Liver (tissue), 2 donors: ENCODE results near the gene DNMT1.

Experiments
- FOXA2 ChIP-seq: IDR thresholded peaks from 2 replicates; pipeline ENCODE4 v1.6.1; 2016; ENCODE audit warnings: antibody characterized with exemption
- JUND ChIP-seq, 2 donors: IDR thresholded peaks; 2 replicates each; pipeline ENCODE4 v1.6.1; 2016; ENCODE audit warnings: antibody characterized with exemption in 2 of 2
- YY1 ChIP-seq: IDR thresholded peaks from 2 replicates; pipeline ENCODE4 v1.6.1; 2016; ENCODE audit warnings: antibody characterized with exemption, mild to moderate bottlenecking
- donor health status: healthy.

DNA sequence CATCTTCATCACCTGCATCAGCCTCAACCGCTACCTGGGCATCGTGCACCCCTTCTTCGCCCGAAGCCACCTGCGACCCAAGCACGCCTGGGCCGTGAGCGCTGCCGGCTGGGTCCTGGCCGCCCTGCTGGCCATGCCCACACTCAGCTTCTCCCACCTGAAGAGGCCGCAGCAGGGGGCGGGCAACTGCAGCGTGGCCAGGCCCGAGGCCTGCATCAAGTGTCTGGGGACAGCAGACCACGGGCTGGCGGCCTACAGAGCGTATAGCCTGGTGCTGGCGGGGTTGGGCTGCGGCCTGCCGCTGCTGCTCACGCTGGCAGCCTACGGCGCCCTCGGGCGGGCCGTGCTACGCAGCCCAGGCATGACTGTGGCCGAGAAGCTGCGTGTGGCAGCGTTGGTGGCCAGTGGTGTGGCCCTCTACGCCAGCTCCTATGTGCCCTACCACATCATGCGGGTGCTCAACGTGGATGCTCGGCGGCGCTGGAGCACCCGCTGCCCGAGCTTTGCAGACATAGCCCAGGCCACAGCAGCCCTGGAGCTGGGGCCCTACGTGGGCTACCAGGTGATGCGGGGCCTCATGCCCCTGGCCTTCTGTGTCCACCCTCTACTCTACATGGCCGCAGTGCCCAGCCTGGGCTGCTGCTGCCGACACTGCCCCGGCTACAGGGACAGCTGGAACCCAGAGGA lies 80.6 kb downstream of the DNMT1 start:
- no peak for TF ChIP-seq YY1
- TF ChIP-seq FOXA2: no peak
- TF ChIP-seq JUND (IDR thresholded peaks at IDR 0.05): no peak
